CD1c-positive myeloid dendritic cell (primary cell): ENCODE measurements around the gene CITED1.
"Not testable (repeated sequence)": the region's sequence is repeated elsewhere in the genome, so short reads cannot be mapped to it uniquely, and the experiment has no call there.

ENCODE experiments used
- DNase-seq: peaks from one replicate; pipeline ENCODE4 v3.0.0-alpha.2; 2016; ENCODE audit errors: extremely low spot score

Gene CITED1, protein sequence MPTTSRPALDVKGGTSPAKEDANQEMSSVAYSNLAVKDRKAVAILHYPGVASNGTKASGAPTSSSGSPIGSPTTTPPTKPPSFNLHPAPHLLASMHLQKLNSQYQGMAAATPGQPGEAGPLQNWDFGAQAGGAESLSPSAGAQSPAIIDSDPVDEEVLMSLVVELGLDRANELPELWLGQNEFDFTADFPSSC

DNA sequence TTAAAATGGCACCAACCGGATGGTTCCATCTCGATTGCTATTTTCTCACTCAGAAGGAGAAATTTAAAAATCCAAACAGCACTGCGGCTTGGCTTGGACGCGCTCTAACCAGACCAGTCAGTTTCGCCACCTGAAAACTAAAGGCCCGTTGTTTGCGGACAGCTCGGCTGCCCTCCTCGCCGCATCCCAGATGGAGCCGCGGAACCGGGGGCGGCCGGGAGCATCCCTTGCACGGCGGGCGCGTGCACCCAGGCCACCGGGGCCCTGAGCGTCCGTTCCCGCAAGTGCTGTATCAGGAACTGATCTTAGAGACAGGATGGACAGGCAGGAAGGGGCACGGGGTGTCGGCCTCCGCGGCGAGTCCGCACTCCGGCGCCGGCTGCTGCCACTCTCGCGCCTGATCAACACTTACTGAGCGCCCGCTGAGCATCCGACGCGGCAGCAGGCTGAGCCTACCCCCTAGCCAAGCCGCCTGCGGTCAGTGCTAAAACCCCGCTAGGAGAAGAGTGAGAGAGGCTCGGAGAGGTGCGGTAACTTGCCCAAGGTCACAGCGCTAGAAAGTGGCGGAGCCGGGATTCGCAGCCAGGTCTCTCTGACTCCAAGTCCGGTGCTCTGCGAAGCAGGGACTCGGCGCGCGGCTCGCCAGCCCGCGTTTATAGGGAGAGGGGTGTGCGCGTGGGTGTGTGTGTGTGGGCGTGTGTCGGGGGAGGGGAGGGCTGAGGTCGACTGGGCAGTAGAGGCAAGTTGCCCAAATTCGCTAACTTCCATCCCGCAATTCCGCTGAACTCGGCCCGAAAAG, at the start of gene CITED1:
TSS of gene CITED1 (minus strand) at position 629 of the 799 bp plus-strand sequence. CDS start 3,045 bp downstream, outside the sequence.
- no peak for DNase-seq

- DNase-seq, result no peak
Observed at GRCh38 chrX:72352786-72353185, 47.1 kb upstream of the CITED1 start.

GRCh38 chrX:72351606-72352334, 46.1 kb upstream of the CITED1 start:
- DNase-seq, result no peak

DNA sequence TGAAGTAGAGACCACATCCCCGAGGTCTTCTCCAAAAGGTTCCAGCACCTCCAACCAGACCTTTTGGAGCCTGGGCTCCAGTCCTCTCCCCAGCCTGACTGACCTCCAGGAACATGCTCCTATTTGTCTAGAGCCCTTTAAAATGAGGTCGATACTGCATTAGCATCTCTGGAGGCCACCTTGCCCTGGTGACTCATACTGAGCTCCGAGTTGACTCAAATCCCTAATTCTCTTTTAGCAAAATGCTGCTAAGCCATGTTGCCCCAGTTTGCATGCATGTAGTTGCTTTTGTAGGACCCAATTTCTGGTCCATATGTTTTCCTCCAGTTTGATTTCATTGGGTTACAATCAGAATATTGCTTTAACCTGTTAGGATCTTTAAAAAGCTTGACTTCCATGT, 43.5 kb upstream of the CITED1 start:
- no peak for DNase-seq

DNA sequence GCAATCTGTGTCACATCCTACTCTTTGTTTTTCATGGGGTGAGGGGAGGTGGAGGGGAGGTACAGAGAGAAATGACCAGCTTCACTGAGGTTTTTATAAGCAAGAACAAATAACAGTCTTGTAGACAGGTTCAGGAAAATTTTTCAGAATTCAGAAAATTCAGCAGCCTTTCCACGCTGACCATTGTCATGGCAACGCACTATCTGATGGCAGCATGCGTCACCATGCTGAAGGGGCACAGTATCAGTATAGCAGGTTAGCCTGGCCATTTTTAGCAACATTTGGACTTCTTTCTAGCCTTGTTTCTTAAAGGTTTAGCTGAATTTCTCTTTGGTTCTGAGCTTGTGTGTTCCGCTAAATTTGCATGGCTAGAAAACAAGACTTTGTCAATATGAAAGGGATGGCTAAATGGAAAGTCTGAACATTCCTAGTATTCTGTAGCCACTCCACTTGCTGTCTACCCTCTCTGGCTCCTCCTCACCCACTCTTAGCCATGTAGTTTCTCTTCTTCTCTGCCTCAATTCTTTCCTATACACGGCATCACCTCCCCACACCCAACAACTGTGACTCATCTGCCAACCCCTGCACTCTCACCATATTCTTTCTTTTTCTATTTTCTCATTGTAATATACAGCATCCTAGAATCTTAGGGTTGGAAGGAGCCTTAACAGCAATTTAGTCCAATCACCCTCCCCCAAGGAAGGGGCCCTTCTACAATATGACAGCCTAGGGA, 42.7 kb upstream of the CITED1 start:
- DNase-seq, result no peak

GRCh38 chrX:72347366-72347765, 41.7 kb upstream of the CITED1 start:
- no peak for DNase-seq

DNA sequence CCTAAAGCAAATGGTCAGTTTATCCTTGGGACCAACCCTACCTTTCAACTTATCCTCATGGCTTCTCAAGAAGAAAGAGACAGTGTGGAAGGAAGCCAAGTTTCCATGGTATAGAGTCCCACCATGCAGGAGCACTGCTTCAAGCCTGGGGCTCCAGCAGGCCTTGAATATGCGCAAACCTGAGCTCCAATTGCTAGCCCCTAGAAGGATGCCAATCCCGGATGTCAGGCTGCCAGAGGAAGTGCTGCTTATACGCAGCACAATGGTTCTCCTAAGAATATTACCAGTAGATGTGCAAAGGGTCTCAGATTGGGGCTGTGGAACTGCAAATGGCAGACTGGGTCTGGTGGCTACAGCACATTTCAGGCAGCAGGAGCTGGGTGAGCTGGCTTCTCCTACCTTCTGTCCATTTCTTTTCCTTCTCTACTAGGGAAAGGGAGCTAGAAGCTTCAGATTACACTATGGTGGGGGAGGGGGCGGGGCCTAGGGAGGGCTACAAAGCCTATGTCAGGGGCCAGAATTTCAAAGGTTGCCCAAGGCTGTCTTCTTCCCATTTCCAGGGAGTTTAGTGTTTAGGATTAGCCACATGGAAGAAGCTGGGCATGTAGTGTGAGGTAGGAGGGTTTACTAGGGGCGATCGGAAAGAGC, 40.7 kb upstream of the CITED1 start:
- no peak for DNase-seq

DNA sequence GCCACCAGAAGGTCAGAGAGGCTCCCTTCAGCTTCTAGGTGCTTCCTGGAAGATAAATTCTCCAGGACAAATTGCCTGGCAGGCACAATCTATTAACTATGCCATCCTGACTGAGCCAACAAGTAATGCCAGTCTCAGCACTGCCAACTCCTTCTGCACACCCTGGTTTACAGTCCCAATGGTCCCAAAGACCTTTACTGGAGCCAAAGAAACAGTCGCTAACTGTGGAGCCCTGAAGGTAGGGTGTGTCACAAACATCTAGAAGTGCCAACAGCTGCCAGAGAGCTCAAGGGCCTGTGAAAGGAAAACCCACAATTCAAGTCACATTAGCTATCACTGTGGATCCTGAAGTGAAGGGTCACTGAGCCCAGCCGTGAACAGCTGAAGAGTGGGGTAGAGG, 34.9 kb upstream of the CITED1 start:
- no peak for DNase-seq

DNA sequence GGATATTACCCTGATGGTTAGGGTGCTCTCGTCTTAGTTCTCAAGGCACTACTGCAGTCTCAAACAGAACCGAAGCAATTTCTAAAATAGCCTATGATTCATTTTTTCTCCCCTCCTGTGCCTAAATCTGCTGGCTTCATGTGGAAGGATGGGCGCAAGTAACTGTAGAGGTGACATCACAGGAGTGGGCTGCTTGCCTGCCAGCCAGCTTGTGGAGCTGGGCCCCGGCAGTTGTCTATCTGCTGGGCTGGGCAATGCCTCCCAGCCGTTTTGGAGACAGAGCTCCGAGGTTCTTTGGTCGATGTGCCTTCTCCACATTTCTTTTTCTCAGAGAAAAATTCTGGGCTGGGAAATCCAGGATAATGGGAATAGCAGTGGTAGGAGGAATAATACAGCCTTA, 34.3 kb upstream of the CITED1 start:
- DNase-seq, result no peak

DNA sequence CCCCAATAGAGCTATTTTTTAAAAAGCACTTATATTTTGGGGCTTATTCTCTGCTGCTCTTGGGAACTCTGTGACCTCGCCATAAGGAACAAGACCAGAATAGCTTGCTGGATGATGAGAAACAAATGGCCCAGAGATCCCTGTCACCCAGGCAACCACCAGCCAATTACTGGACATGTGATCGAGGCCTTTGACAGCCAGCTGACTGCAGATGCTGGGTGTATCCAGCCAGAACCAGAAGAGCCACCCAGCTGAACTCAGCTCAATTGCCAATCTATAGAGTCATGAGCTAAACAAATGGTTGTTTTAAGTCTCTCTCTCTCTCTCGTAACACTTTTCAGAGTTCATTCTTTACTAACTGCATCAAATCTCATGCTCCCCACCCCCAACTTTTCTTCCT, 24.4 kb upstream of the CITED1 start:
- no peak for DNase-seq

GRCh38 chrX:72326605-72327300, 21.0 kb upstream of the CITED1 start:
- no peak for DNase-seq

- not testable (repeated sequence) for DNase-seq
Observed at GRCh38 chrX:72319651-72320050, 13.9 kb upstream of the CITED1 start.

DNA sequence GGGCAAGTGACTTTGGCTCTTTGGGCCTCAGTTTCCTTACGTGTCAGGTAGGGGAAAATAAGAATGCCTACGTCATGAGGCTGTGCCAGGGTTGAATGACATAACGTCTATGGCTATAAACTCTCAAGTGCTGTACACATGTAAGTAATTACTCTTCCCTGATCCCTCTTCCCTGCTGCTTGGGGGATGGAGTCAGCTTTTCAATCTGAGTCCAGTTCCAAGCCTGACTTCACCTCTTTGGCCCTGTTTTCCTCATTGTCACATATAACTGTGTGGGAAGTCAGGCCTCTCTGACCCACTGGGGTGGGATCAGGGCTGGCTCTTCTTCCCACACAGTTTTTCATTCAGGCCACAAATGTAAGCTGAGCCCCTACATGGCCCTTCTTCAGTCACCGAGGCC, 11.4 kb upstream of the CITED1 start:
- DNase-seq, result no peak

DNA sequence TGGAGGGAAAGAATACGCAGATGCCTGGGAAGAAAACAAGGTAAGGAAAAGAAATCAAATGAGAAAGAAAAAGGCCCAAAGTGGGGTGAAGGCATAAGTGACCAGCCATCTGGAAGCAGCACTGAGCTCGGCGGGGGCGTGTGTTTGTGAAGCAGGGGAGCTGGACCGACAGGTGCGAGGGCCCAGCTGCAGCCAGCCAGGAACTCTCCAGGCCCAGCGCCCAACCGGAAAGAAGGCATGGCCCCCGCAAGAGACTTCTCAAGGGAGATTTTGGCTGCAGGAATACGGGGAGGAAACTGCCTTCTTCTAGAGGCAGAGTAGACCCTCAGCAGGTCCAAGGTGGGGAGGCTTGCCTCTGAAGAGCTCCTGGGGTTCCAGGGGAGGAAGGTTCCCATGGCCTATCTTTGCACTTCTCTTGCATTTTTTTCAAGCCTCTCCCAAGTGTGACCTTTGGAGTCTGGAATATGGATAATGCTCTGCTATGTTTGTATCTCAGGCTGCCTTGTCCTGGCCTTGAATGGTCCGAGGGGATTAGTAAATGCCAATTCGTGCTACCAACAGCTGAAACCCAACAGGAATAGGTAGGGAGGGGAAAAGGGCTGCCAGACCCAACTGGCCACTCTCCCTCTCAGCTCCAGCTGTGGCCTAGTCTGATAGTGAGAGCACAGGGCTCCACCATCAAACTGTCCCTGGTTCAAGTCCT, 10.8 kb upstream of the CITED1 start:
- no peak for DNase-seq

- no peak for DNase-seq
Observed at GRCh38 chrX:72314881-72315280, 9.2 kb upstream of the CITED1 start.

- DNase-seq, result no peak
Observed at GRCh38 chrX:72313707-72314641, 8.3 kb upstream of the CITED1 start.

- DNase-seq, result no peak
Observed at GRCh38 chrX:72312311-72312940, 6.7 kb upstream of the CITED1 start.

GRCh38 chrX:72309297-72310071, 3.8 kb upstream of the CITED1 start:
- no peak for DNase-seq
